HepG2 (cell line): ENCODE measurements around the gene NKRF.

Experiments
- CEBPG ChIP-seq: IDR thresholded peaks from 2 replicates; pipeline ENCODE4 v1.6.1; 2016
- FOXJ3 ChIP-seq: sonication (generic); formaldehyde crosslinking; IDR thresholded peaks from 2 replicates; pipeline ENCODE4 v1.4.0; 2020; ENCODE audit warnings: missing genetic modification reagents, mild to moderate bottlenecking, borderline replicate concordance
- FOXM1 ChIP-seq: sonication (generic); formaldehyde crosslinking; IDR thresholded peaks from 2 replicates; pipeline ENCODE4 v1.5.0; 2020; ENCODE audit warnings: missing genetic modification reagents
- KDM1A ChIP-seq: IDR thresholded peaks from 2 replicates; pipeline ENCODE4 v1.6.1; 2016; ENCODE audit warnings: missing compliant biosample characterization
- POLR2A ChIP-seq, 2 experiments: IDR thresholded peaks; 2 replicates each; pipeline ENCODE4 v1.6.1; 2011; ENCODE audit warnings: low read depth in 2 of 2, low read length in 2 of 2, mild to moderate bottlenecking in 1 of 2, moderate library complexity in 1 of 2; ENCODE audit not compliant: insufficient read depth in 1 of 2
- POLR2AphosphoS5 ChIP-seq: IDR thresholded peaks from 2 replicates; pipeline ENCODE4 v1.6.1; 2012; ENCODE audit warnings: low read depth, low read length
- ZBTB42 ChIP-seq: sonication (generic); formaldehyde crosslinking; IDR thresholded peaks from 2 replicates; pipeline ENCODE4 v1.5.0; 2020; ENCODE audit warnings: mild to moderate bottlenecking, missing genetic modification reagents
- ZNF430 ChIP-seq: sonication (generic); formaldehyde crosslinking; IDR thresholded peaks from 2 replicates; pipeline ENCODE4 v1.9.0; 2021; ENCODE audit warnings: mild to moderate bottlenecking, missing genetic modification reagents
- TF ChIP-seq, protein P1 (sequence below): sonication (generic); formaldehyde crosslinking; conservative IDR thresholded peaks from 2 replicates; pipeline ENCODE4 v1.4.0; 2020; ENCODE audit warnings: missing genetic modification reagents
- TF ChIP-seq, protein P2 (sequence below): sonication (generic); formaldehyde crosslinking; IDR thresholded peaks from 2 replicates; pipeline ENCODE4 v1.4.0; 2020; ENCODE audit warnings: missing genetic modification reagents
- TF ChIP-seq, protein P3 (sequence below): sonication (generic); formaldehyde crosslinking; IDR thresholded peaks from 2 replicates; pipeline ENCODE4 v1.4.0; 2020; ENCODE audit warnings: missing genetic modification reagents
- TF ChIP-seq, protein P4 (sequence below): sonication (generic); formaldehyde crosslinking; IDR thresholded peaks from 2 replicates; pipeline ENCODE4 v1.4.0; 2020; ENCODE audit warnings: missing genetic modification reagents
- TF ChIP-seq, protein P5 (sequence below): sonication (generic); formaldehyde crosslinking; IDR thresholded peaks from 2 replicates; pipeline ENCODE4 v1.5.0; 2020; ENCODE audit warnings: mild to moderate bottlenecking, missing genetic modification reagents, moderate library complexity
- TF ChIP-seq, protein P6 (sequence below): sonication (generic); formaldehyde crosslinking; IDR thresholded peaks from 2 replicates; pipeline ENCODE4 v1.8.1; 2023; ENCODE audit warnings: missing genetic modification reagents, inconsistent platforms, borderline replicate concordance

DNA sequence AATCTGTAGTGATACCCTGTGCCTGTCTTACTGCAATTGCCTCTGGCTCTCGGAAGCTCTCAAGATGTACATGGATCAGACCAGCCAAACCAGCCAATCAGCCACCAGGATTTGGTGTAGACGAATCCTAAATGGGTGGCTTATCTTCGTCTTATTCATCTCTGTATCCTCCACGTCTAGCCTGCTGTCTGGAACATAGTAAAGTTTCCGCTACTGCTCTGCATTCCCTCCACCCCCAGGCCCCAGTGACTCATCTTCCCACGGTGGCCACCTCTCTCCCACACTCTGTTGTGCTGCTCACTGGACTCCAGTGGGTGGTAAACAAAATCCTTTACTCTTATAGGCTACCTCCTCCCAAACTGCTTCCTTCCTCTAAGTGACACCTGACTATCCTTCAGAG is 48.9 kb upstream of the NKRF start:
- TF ChIP-seq FOXM1 (CRISPR knock-in tag) (no peak), CEBPG (CRISPR knock-in tag) (no peak), ZNF430 (CRISPR knock-in tag) (no peak), POLR2A (IDR thresholded peaks at IDR 0.05; ENCODE audit: insufficient read depth in 1 of 2, low read depth in 2 of 2, low read length in 2 of 2) (no peak), KDM1A (CRISPR knock-in tag) (no peak), ZBTB42 (no peak), POLR2AphosphoS5 (no peak), FOXJ3 (CRISPR knock-in tag) (no peak)
- TF ChIP-seq, protein P1, sequence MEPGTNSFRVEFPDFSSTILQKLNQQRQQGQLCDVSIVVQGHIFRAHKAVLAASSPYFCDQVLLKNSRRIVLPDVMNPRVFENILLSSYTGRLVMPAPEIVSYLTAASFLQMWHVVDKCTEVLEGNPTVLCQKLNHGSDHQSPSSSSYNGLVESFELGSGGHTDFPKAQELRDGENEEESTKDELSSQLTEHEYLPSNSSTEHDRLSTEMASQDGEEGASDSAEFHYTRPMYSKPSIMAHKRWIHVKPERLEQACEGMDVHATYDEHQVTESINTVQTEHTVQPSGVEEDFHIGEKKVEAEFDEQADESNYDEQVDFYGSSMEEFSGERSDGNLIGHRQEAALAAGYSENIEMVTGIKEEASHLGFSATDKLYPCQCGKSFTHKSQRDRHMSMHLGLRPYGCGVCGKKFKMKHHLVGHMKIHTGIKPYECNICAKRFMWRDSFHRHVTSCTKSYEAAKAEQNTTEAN: no peak
- TF ChIP-seq, protein P2, sequence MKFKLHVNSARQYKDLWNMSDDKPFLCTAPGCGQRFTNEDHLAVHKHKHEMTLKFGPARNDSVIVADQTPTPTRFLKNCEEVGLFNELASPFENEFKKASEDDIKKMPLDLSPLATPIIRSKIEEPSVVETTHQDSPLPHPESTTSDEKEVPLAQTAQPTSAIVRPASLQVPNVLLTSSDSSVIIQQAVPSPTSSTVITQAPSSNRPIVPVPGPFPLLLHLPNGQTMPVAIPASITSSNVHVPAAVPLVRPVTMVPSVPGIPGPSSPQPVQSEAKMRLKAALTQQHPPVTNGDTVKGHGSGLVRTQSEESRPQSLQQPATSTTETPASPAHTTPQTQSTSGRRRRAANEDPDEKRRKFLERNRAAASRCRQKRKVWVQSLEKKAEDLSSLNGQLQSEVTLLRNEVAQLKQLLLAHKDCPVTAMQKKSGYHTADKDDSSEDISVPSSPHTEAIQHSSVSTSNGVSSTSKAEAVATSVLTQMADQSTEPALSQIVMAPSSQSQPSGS (CRISPR knock-in tag): no peak
- TF ChIP-seq, protein P3, sequence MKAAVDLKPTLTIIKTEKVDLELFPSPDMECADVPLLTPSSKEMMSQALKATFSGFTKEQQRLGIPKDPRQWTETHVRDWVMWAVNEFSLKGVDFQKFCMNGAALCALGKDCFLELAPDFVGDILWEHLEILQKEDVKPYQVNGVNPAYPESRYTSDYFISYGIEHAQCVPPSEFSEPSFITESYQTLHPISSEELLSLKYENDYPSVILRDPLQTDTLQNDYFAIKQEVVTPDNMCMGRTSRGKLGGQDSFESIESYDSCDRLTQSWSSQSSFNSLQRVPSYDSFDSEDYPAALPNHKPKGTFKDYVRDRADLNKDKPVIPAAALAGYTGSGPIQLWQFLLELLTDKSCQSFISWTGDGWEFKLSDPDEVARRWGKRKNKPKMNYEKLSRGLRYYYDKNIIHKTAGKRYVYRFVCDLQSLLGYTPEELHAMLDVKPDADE (CRISPR knock-in tag): no peak
- TF ChIP-seq, protein P4, sequence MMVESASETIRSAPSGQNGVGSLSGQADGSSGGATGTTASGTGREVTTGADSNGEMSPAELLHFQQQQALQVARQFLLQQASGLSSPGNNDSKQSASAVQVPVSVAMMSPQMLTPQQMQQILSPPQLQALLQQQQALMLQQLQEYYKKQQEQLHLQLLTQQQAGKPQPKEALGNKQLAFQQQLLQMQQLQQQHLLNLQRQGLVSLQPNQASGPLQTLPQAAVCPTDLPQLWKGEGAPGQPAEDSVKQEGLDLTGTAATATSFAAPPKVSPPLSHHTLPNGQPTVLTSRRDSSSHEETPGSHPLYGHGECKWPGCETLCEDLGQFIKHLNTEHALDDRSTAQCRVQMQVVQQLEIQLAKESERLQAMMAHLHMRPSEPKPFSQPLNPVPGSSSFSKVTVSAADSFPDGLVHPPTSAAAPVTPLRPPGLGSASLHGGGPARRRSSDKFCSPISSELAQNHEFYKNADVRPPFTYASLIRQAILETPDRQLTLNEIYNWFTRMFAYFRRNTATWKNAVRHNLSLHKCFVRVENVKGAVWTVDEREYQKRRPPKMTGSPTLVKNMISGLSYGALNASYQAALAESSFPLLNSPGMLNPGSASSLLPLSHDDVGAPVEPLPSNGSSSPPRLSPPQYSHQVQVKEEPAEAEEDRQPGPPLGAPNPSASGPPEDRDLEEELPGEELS: no peak
- TF ChIP-seq, protein P5, sequence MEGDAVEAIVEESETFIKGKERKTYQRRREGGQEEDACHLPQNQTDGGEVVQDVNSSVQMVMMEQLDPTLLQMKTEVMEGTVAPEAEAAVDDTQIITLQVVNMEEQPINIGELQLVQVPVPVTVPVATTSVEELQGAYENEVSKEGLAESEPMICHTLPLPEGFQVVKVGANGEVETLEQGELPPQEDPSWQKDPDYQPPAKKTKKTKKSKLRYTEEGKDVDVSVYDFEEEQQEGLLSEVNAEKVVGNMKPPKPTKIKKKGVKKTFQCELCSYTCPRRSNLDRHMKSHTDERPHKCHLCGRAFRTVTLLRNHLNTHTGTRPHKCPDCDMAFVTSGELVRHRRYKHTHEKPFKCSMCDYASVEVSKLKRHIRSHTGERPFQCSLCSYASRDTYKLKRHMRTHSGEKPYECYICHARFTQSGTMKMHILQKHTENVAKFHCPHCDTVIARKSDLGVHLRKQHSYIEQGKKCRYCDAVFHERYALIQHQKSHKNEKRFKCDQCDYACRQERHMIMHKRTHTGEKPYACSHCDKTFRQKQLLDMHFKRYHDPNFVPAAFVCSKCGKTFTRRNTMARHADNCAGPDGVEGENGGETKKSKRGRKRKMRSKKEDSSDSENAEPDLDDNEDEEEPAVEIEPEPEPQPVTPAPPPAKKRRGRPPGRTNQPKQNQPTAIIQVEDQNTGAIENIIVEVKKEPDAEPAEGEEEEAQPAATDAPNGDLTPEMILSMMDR (CRISPR knock-in tag): no peak
- TF ChIP-seq, protein P6, sequence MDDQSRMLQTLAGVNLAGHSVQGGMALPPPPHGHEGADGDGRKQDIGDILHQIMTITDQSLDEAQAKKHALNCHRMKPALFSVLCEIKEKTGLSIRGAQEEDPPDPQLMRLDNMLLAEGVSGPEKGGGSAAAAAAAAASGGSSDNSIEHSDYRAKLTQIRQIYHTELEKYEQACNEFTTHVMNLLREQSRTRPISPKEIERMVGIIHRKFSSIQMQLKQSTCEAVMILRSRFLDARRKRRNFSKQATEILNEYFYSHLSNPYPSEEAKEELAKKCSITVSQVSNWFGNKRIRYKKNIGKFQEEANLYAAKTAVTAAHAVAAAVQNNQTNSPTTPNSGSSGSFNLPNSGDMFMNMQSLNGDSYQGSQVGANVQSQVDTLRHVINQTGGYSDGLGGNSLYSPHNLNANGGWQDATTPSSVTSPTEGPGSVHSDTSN (CRISPR knock-in tag): no peak
